Neural cell (in vitro differentiated cells): ENCODE data around the gene RAB27A. TPM values are rescaled to one million over a fixed set of nuclear protein-coding genes. Genes with fewer than 3 reads are reported as not detected.

ENCODE experiments used
- H2AFZ ChIP-seq: fragments of 200-600, 300-800 bp; sonication (generic), shearing (Covaris generic); 2 replicates; pipeline ENCODE4 v1.6.0; 2014; ENCODE audit warnings: low read depth, mild to moderate bottlenecking, antibody characterized with exemption, low read length, moderate library complexity
- H3F3A ChIP-seq: fragments of 200-600 bp; shearing (Covaris generic); 2 replicates; pipeline ENCODE4 v1.6.1; 2016; ENCODE audit warnings: mild to moderate bottlenecking, moderate library complexity, mixed read lengths, antibody characterized with exemption, low read length; ENCODE audit not compliant: insufficient read depth, poor library complexity, severe bottlenecking
- H3K27ac ChIP-seq: fragments of 200-600, 300-800 bp; sonication (generic), shearing (Covaris generic); 2 replicates; pipeline ENCODE4 v1.5.1; 2014; ENCODE audit warnings: mild to moderate bottlenecking, low read length, moderate library complexity
- H3K27me3 ChIP-seq: fragments of 300-800, 200-600 bp; sonication (generic), shearing (Covaris generic); 2 replicates; pipeline ENCODE4 v1.6.0; 2014; ENCODE audit warnings: mild to moderate bottlenecking, low read depth, low read length, moderate library complexity; ENCODE audit not compliant: insufficient read depth
- H3K36me3 ChIP-seq: fragments of 300-800, 200-600 bp; sonication (generic), shearing (Covaris generic); 2 replicates; pipeline ENCODE4 v1.5.1; 2014; ENCODE audit warnings: mild to moderate bottlenecking, antibody characterized with exemption, low read length, moderate library complexity; ENCODE audit not compliant: insufficient read depth
- H3K4me2 ChIP-seq: fragments of 300-800, 200-600 bp; sonication (generic), shearing (Covaris generic); 2 replicates; pipeline ENCODE4 v1.6.0; 2014; ENCODE audit warnings: mild to moderate bottlenecking, low read length
- H3K4me3 ChIP-seq: fragments of 300-800, 200-600 bp; sonication (generic), shearing (Covaris generic); 2 replicates; pipeline ENCODE4 v1.5.1; 2014; ENCODE audit warnings: mild to moderate bottlenecking, low read length, moderate library complexity
- H3K79me2 ChIP-seq: fragments of 200-600 bp; shearing (Covaris generic); replicated peaks from 2 replicates; pipeline ENCODE4 v1.6.0; 2014; ENCODE audit warnings: mild to moderate bottlenecking, low read length, moderate library complexity; ENCODE audit not compliant: insufficient read depth
- H3K9ac ChIP-seq: fragments of 300-800, 200-600 bp; sonication (generic), shearing (Covaris generic); 2 replicates; pipeline ENCODE4 v1.6.1; 2016; ENCODE audit warnings: mild to moderate bottlenecking, low read length, mixed read lengths
- H3K9me2 ChIP-seq: fragments of 200-600 bp; shearing (Covaris generic); 2 replicates; pipeline ENCODE4 v1.6.1; 2016; ENCODE audit warnings: mild to moderate bottlenecking, low read length, mixed read lengths; ENCODE audit not compliant: insufficient read depth
- H3K9me3 ChIP-seq: fragments of 200-600, 300-800 bp; sonication (generic), shearing (Covaris generic); 2 replicates; pipeline ENCODE4 v1.6.1; 2016; ENCODE audit warnings: mild to moderate bottlenecking, mixed run types, low read length, moderate library complexity, mixed read lengths
- H4K20me1 ChIP-seq: fragments of 200-600 bp; shearing (Covaris generic); 2 replicates; pipeline ENCODE4 v1.6.1; 2016; ENCODE audit warnings: mild to moderate bottlenecking, mixed run types; ENCODE audit not compliant: insufficient read depth
- EP300 ChIP-seq: fragments of 450-650 bp; conservative IDR thresholded peaks from 2 replicates; pipeline ENCODE4 v1.6.1; 2014; ENCODE audit warnings: antibody characterized with exemption, mild to moderate bottlenecking, moderate library complexity; ENCODE audit not compliant: poor library complexity, severe bottlenecking
- EZH2 ChIP-seq: fragments of 200-600, 300-800 bp; shearing (Covaris generic), sonication (generic); IDR thresholded peaks from 2 replicates; pipeline ENCODE4 v1.6.1; 2014; ENCODE audit warnings: antibody characterized with exemption, low read length, borderline replicate concordance, mild to moderate bottlenecking; ENCODE audit not compliant: insufficient read depth, poor library complexity, severe bottlenecking
- MXI1 ChIP-seq: fragments of 450-650 bp; conservative IDR thresholded peaks from 2 replicates; pipeline ENCODE4 v1.6.1; 2014; ENCODE audit warnings: antibody characterized with exemption, mild to moderate bottlenecking; ENCODE audit not compliant: poor library complexity, severe bottlenecking
- POLR2AphosphoS5 ChIP-seq: IDR thresholded peaks from 2 replicates; pipeline ENCODE4 v1.6.1; 2012
- RAD21 ChIP-seq: fragments of 450-650 bp; conservative IDR thresholded peaks from 2 replicates; pipeline ENCODE4 v1.6.1; 2014; ENCODE audit warnings: antibody characterized with exemption, mild to moderate bottlenecking, moderate library complexity
- SMC3 ChIP-seq: fragments of 450-650 bp; conservative IDR thresholded peaks from 2 replicates; pipeline ENCODE4 v1.6.1; 2014; ENCODE audit warnings: antibody characterized with exemption, mild to moderate bottlenecking, moderate library complexity; ENCODE audit not compliant: poor library complexity
- TAF1 ChIP-seq: IDR thresholded peaks from 2 replicates; pipeline ENCODE4 v1.6.1; 2012; ENCODE audit warnings: low read depth
- polyA plus RNA-seq: library from polyadenylated mRNA; depleted of rRNA; stranded (reverse); fragments of >200 nt; gene quantifications from 2 replicates; pipeline ENCODE4 v1.2.3, GENCODE V29; 2014
- TF ChIP-seq, protein P1 (sequence below): IDR thresholded peaks from 2 replicates; pipeline ENCODE4 v1.6.1; 2012; ENCODE audit warnings: borderline replicate concordance
- TF ChIP-seq, protein P2 (sequence below): fragments of 450-650 bp; IDR thresholded peaks from 2 replicates; pipeline ENCODE4 v1.5.1; 2014; ENCODE audit warnings: antibody characterized with exemption, mild to moderate bottlenecking, moderate library complexity; ENCODE audit not compliant: poor library complexity, severe bottlenecking

Gene RAB27A
- polyA plus RNA-seq, 1 donor from 2014 or later, result 3.7 TPM

GRCh38 chr15:55257012-55257670 lies 32.5 kb downstream of the RAB27A start:
- Histone ChIP-seq H3K9me2 (no peaks in the 10 kb centered on the region), H3K9me3 (no peaks in the 10 kb centered on the region), H3K4me3 (no peak overlapping the region), H3K27me3 (no peaks in the 10 kb centered on the region), H4K20me1 (no peaks in the 10 kb centered on the region), H3K9ac (no peak overlapping the region), H3K79me2 (no peaks in the 10 kb centered on the region), H3K4me2 (no peak overlapping the region), H3K27ac (no peak overlapping the region), H3K36me3 (no peaks in the 10 kb centered on the region), H3F3A (no peaks in the 10 kb centered on the region), H2AFZ (no peak overlapping the region)
- no peak for TF ChIP-seq EZH2
- no peak for TF ChIP-seq EP300
- TF ChIP-seq POLR2AphosphoS5, result no peak
- TF ChIP-seq MXI1, result no peak

DNA sequence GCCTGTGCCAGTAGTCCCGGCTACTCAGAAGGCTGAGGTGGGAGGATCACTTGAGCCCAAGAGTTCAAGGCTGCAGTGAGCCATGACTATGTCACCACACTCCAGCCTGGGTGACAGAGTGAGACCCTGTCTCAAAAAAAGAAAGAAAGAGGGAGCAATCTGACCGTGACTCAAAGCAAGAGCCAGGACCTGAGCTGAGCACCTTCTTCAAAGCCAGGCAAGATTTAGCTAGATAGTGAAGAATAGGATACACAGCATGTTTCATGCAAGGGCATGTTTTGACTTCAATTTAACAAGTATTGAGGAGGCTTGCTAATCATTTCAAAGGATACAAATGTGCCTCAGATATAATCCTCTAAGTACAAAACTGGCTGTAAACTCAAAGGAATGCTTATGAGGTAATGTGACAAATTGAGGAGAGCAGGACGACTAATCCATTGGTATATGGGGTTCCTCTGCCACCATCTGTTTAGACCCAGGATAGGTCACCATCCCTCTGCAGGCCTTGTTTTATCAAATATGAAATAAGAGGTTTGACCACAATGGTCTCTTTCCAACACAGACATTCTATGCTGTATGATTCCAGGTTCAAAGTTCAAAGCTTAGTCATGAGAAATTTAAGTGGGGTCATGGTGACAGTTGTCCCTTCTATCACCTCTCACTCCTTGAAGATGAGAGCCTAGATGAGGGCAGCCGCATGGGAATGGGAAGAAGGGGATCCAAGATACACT lies 33.2 kb downstream of the RAB27A start:
- no peak overlapping the region for H3K9ac ChIP-seq
- no peaks in the 10 kb centered on the region for H3K36me3 ChIP-seq
- no peak overlapping the region for H3K27ac ChIP-seq
- no peaks in the 10 kb centered on the region for H3K9me2 ChIP-seq
- no peak overlapping the region for H3K4me3 ChIP-seq
- no peaks in the 10 kb centered on the region for H3K79me2 ChIP-seq
- H2AFZ ChIP-seq, result no peak overlapping the region
- no peaks in the 10 kb centered on the region for H3K27me3 ChIP-seq
- H4K20me1 ChIP-seq, result no peaks in the 10 kb centered on the region
- no peaks in the 10 kb centered on the region for H3K9me3 ChIP-seq
- H3K4me2 ChIP-seq, result no peak overlapping the region
- H3F3A ChIP-seq, result no peaks in the 10 kb centered on the region
- no peak for TF ChIP-seq RAD21
- no peak for TF ChIP-seq EZH2
- no peak for TF ChIP-seq MXI1
- TF ChIP-seq, protein P1, sequence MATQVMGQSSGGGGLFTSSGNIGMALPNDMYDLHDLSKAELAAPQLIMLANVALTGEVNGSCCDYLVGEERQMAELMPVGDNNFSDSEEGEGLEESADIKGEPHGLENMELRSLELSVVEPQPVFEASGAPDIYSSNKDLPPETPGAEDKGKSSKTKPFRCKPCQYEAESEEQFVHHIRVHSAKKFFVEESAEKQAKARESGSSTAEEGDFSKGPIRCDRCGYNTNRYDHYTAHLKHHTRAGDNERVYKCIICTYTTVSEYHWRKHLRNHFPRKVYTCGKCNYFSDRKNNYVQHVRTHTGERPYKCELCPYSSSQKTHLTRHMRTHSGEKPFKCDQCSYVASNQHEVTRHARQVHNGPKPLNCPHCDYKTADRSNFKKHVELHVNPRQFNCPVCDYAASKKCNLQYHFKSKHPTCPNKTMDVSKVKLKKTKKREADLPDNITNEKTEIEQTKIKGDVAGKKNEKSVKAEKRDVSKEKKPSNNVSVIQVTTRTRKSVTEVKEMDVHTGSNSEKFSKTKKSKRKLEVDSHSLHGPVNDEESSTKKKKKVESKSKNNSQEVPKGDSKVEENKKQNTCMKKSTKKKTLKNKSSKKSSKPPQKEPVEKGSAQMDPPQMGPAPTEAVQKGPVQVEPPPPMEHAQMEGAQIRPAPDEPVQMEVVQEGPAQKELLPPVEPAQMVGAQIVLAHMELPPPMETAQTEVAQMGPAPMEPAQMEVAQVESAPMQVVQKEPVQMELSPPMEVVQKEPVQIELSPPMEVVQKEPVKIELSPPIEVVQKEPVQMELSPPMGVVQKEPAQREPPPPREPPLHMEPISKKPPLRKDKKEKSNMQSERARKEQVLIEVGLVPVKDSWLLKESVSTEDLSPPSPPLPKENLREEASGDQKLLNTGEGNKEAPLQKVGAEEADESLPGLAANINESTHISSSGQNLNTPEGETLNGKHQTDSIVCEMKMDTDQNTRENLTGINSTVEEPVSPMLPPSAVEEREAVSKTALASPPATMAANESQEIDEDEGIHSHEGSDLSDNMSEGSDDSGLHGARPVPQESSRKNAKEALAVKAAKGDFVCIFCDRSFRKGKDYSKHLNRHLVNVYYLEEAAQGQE, result no peak
- no peak for TF ChIP-seq TAF1
- no peak for TF ChIP-seq EP300
- TF ChIP-seq POLR2AphosphoS5, result no peak
- no peak for TF ChIP-seq SMC3
- TF ChIP-seq, protein P2, sequence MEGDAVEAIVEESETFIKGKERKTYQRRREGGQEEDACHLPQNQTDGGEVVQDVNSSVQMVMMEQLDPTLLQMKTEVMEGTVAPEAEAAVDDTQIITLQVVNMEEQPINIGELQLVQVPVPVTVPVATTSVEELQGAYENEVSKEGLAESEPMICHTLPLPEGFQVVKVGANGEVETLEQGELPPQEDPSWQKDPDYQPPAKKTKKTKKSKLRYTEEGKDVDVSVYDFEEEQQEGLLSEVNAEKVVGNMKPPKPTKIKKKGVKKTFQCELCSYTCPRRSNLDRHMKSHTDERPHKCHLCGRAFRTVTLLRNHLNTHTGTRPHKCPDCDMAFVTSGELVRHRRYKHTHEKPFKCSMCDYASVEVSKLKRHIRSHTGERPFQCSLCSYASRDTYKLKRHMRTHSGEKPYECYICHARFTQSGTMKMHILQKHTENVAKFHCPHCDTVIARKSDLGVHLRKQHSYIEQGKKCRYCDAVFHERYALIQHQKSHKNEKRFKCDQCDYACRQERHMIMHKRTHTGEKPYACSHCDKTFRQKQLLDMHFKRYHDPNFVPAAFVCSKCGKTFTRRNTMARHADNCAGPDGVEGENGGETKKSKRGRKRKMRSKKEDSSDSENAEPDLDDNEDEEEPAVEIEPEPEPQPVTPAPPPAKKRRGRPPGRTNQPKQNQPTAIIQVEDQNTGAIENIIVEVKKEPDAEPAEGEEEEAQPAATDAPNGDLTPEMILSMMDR, result no peak
